Epidermal melanocyte (primary cell): ENCODE results near the gene PABPN1L.

Experiments
- DNase-seq: peaks from one replicate; pipeline ENCODE4 v3.0.0; 2011; ENCODE audit warnings: low spot score; ENCODE audit not compliant: insufficient read length

PABPN1L gene

GRCh38 chr16:88853325-88853941 lies 13.0 kb downstream of the PABPN1L start:
- DNase-seq = no peak

DNA sequence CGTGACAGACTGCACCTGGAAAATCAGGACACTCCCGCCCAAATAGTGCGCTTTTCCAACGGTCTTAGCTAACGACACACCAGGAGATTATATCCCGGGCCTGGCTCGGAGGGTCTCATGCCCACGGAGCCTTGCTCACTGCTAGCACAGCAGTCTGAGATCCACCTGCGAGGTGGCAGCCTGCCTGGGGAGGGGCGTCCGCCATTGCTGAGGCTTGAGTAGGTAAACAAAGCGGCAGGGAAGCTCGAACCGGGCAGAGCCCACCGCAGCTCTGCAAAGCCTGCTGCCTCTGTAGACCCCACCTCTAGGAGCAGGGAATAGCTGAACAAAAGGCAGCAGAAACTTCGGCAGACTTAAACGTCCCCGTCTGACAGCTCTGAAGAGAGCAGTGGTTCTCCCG lies 14.8 kb downstream of the PABPN1L start:
- DNase-seq = no peak

DNA sequence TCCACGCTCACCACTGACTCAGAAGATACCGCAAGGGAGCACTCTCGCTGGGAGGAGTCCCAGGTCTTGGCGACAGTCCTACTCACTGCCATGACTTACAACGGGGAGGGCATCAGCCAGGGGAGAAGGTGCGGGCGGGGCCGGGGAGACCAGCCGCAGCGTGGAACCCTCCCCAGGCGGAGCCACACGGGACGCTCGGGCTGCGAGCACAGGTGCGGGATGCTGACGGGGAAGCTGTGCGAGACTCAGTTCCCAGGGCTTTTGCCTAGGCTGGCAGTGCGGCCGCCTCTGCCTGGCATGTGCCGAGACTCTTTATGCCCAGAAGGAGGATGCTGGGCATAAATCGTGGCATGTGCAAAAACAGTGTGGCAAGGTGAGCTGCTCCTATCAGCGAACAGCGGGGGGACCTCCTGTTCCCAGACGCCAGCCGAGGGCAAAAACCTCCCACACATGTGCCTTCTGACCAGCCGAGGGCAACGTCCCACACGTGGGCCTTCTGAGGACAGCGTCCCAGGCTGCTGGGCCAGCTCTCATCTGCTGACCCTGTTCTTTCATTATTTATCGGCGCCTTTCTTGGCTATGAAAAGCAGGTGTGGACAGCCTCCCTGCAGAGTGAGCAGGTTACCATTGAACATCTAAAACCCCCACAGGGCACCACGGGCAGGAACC lies 15.8 kb downstream of the PABPN1L start:
- no peak for DNase-seq

GRCh38 chr16:88848557-88848956 lies 17.9 kb downstream of the PABPN1L start:
- no peak for DNase-seq

DNA sequence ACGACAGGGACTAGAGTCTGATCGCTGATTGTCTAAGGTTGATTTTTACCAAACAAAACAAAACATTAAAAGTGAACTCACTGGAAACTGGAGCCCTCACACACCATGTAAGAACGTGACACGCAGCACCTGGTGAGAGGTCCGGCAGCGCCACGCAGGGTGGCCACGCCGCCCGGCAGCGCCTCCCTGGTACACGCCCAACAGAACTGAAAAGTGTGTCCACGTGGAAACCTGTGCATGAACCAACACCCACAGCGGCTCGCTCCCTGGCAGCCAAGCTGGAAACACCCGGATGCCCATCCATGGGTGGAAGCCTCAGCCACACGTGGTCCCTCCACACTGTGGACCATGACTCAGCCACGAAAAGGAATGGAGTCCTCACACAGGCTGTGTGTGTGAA lies 18.8 kb downstream of the PABPN1L start:
- no peak for DNase-seq

GRCh38 chr16:88846088-88846487 lies 20.4 kb downstream of the PABPN1L start:
- no peak for DNase-seq

- no peak for DNase-seq
Measured at GRCh38 chr16:88844419-88845036, 21.9 kb downstream of the PABPN1L start.

- no peak for DNase-seq
Measured at GRCh38 chr16:88843256-88843655, 23.2 kb downstream of the PABPN1L start.

DNA sequence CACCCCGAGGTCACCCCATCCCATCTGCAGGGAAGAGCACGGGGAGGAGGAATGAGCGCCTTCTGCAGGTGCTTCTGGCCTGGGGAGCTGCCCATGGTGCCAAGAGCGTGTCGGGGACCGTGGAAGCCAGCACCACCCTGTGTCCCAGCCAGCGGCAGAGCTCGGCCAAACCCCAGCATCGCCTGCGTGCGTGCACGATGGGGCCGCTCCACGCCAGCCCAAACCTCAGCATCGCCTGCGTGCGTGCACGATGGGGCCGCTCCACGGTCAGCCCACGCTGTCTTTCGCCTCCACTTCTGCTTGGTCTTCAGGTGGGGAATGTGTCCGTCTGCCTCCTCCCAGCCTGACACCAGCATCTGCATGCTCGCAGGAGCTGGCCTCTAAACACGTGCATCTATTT lies 23.7 kb downstream of the PABPN1L start:
- no peak for DNase-seq

GRCh38 chr16:88842308-88842756 lies 24.1 kb downstream of the PABPN1L start:
- DNase-seq = no peak

DNA sequence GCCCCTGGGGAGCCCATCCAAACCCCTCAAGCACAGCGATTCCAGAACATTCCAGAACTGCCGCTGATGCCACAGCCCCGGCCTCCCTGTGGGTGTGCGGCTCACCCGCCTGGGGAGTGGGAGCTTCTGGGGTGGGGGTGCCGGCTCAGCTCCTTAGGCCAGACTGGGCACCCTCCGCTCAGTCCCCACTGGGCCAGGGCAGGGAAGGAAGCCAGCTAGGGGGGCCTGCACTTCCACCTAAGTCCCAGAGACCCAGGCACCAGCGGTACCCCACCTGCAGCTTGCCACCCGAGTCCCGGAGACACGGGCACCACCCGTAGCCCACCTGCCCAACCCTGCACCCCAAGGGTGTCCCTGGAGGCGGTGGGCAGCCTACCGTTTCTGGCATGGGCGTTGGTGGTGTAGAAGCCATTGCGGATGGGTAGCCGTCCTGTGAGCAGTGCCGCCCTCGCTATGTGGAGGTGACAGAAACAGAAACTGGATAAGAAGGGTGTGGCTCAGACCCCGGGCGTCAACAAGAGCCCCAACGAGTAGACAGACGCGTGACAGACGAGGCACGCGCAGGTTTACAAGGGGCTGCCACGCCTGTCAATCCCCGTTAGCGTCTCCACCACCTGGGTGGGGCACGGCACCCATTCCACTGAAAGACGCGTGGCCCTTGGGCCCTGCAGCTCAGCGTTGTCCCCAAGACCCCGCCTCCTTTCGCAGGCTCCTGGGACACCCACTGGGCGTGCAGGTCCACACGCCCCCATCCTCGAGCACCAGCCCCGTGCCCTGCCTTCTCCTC lies 24.7 kb downstream of the PABPN1L start:
- DNase-seq = no peak

- no peak for DNase-seq
Measured at GRCh38 chr16:88840600-88841215, 25.8 kb downstream of the PABPN1L start.

DNA sequence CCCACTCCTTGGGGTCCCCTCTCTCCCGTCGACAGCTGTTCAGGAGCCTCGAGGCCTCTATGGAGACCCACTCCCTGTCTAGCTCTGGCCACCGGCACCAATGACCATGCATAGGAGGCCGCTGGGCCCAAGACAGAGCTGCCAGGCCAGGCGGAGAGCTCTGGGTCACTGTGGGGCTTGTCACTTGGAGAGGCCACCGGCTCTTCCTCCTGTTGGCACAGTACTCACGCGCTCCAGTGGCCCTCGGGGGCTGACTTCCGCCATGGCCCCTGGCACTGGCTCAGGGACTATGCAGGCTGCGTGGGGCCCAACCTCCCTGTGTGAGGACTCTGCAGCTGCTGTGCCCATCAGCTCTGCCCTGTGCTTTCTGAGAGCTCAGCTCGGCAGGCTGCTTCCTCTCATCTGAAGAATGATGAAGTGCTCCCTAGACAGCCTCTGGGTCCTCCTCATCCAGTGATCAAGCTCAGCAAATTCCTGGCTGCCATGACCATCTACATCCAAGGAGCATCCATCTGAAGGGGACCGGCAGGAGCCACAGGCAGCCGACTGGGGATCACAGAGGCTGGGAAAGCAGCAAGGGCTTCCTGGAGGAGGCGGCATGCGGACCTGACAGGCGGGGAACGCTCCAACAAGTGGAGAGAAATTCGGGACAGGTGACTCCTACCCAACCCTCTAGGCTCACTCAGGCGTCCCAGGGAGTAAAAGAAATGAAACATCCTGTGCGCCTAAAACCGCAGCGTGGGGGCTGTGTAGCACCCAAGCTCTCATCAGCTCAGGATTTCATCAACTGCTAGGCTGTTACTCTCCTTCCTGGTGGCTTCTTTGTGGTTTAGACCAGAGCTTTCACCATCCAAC lies 26.5 kb downstream of the PABPN1L start:
- no peak for DNase-seq

DNA sequence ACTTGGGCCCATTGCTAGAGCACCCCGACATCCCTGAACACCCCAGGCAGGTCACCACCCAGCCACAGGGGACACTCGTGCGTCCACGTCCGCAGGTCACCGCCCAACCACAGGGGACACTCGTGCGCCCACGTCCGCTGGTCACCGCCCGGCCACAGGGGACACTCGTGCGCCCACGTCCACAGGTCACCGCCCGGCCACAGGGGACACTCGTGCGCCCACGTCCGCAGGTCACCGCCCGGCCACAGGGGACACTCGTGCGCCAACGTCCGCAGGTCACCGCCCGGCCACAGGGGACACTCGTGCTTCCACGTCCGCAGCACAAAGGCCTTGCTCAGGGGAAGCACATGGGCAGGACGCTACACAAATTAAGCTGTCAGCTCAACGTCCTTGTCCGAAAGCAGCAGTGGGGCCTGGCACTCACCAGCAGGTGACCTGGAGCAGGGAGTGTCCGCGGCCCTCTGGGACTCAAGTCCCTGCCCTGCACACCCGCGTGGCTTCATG lies 27.4 kb downstream of the PABPN1L start:
- no peak for DNase-seq

DNA sequence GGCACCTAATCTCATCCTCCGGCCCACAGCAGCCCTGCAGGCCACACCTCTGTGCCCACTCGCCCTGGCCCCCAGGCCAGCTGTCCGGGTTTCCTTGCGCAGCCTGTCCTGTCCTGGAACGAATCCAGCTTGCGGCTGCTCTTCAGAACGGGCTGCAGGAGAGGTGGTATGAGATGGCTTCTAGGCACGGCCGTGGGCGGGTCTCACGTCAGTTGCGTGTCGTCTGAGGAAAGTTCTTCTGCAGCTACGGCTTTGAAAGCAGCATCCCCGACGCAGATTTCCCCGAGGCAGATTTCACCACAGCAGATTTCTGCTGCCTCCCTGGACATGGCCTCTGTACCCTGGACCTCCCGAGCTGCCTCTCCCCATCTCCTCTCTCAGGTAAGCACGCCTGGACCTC lies 27.9 kb downstream of the PABPN1L start:
- no peak for DNase-seq

GRCh38 chr16:88837806-88838205 lies 28.7 kb downstream of the PABPN1L start:
- DNase-seq = no peak

GRCh38 chr16:88836791-88837190 lies 29.7 kb downstream of the PABPN1L start:
- DNase-seq = no peak

DNA sequence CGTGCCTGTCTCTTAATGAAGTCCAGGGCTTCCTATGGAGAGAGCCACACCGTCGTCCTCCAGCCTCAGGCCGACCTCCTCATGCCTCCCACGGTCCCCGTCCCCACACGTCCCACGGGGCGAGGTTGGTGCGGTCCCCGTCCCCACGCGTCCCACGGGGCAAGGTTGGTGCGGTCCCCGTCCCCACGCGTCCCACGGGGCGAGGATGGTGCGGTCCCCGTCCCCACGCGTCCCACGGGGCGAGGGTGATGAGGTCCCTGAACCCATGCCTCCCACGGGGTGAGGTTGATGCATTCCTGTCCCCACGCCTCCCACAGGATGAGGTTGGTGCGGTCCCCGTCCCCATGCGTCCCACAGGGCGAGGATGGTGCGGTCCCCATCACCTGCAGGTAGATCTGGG lies 30.6 kb downstream of the PABPN1L start:
- no peak for DNase-seq

GRCh38 chr16:88835383-88835782 lies 31.1 kb downstream of the PABPN1L start:
- no peak for DNase-seq

- no peak for DNase-seq
Measured at GRCh38 chr16:88834670-88835069, 31.8 kb downstream of the PABPN1L start.
